Measurements from ENCODE around the gene PRKAR2B. TPM values are rescaled to one million over a fixed set of nuclear protein-coding genes. Genes with fewer than 3 reads are reported as not detected.

The PRKAR2B gene
- polyA plus RNA-seq, 1 of the 3 experiments (the other 2 are of a cell fraction): 17.3 TPM

DNA sequence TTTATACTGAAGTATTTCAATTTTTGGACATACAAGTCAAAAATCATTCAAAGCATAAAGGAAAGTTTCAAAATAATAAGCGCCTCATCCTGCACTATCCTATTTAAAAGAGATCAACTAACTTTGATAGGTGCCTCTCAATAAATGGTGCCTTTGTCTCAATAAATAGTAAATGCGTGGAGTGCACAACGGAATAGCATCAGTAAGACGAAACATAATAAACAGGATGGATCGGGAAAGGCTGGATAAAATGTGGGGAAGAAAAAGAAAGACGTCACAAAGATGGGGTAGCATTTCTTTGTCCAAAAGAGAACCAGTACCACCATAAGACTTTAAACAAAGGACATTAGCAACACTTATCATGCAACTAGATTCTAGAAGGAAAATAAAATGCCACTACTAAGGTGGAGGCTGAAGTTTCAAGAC, 571 bp upstream of the PRKAR2B start:
- POLR2A ChIA-PET: no interaction called here
- no peak for DNase-seq
- Histone ChIP-seq H4K20me1 (ENCODE audit: insufficient read depth) (no peaks in the 10 kb centered on the region), H3K36me3 (replicated peaks in 1 of 2; ENCODE audit: control insufficient read depth in 1 of 2, insufficient read depth in 2 of 2, low read length in 1 of 2) (no peaks in the 10 kb centered on the region), H3K79me2 (ENCODE audit: insufficient read depth) (peaks cover 30% of the 10 kb centered on the region), H3K9me2 (no peaks in the 10 kb centered on the region), H3K4me1 (ENCODE audit: control insufficient read depth in 1 of 2, insufficient read depth in 2 of 2, low read depth in 1 of 2, low read length in 1 of 2) (peaks cover 7 to 22% of the 10 kb centered on the region in 2 experiments; a peak in 3 of 4 replicates), H3K27ac (ENCODE audit: low read depth in 2 of 2, low read length in 1 of 2) (peak overlapping the region; percentile 51 to 93), H3K27me3 (ENCODE audit: insufficient read depth) (no peaks in the 10 kb centered on the region), H3K4me3 (ENCODE audit: low read depth in 2 of 2, low read length in 1 of 2) (peak overlapping the region; percentile 58 to 100), H3K4me2 (peak overlapping the region; percentile 72), H2AFZ (ENCODE audit: low read depth) (peak overlapping the region; percentile 83), H3K9me3 (no peaks in the 10 kb centered on the region), H3K9ac (peak overlapping the region; percentile 24; the same call in 1 of the 2 replicates), H3F3A (replicated peaks; ENCODE audit: insufficient read depth) (peaks cover 14% of the 10 kb centered on the region)
- WGBS (ENCODE audit: low lambda C conversion rate): 49% methylated on average over 6 of the region's 6 CpGs
- TF ChIP-seq, protein P1, sequence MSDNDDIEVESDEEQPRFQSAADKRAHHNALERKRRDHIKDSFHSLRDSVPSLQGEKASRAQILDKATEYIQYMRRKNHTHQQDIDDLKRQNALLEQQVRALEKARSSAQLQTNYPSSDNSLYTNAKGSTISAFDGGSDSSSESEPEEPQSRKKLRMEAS (IDR thresholded peaks at IDR 0.05; ENCODE audit: low read depth): no peak
- TF ChIP-seq RFX5 (IDR thresholded peaks at IDR 0.05; ENCODE audit: low read length): 0 out of 2 replicates have a peak, but pooled peaks have one; percentile 50
- CTCF ChIA-PET: no interaction called here

DNA sequence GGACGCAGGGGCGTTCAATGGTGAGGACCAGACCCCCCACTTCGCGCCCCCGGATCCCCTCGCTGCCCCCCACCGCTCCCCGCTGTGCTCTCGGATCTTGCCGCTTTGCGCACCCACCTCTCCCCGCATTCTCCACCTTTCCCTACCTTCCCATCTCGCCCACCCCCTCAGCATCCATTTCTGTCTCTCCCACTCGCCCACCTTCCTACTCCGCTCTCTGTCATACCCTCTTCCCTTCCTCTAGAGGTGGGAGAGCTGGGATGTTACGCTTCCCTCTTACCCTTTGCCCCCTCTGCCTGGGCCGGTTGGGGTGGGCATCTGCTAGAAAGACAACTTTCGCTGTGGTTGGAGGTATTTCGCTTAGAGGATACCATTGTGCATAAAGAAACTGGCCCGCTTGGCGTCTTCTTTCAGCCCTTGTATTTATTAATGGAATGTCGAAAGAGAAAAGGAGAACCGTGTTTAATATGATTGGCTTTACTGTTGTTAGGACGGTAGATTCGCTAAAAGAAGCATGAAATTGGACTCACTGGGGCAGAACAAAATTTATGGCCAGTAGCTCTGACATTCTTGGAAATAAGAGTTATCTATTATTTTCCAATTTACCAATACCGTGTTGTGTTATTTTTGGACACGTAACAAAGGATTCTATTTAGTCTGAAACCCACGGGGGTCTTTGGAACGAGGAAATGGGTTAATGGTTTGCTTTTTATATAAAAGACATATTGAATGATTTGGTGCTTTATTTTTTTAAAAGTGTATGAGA, 873 bp downstream of the PRKAR2B start:
- H3F3A ChIP-seq (replicated peaks; ENCODE audit: insufficient read depth): peaks cover 19% of the 10 kb centered on the region
- H4K20me1 ChIP-seq (ENCODE audit: insufficient read depth): no peaks in the 10 kb centered on the region
- no peaks in the 10 kb centered on the region for H3K9me2 ChIP-seq
- peak overlapping the region; percentile 90 for H2AFZ ChIP-seq (ENCODE audit: low read depth)
- peak; percentile 74 for DNase-seq
- ChIA-PET CTCF (interaction anchor here (0.8 to 2.4 kb wide), 9 partner anchors 13 to 385 kb away, joined by 3 to 15 read pairs (median 7); partner anchors contain the start of gene CCDC71L), POLR2A (interaction anchor here (0.6 to 1.4 kb wide), 5 partner anchors 12 to 326 kb away, joined by 3 to 4 read pairs (median 3); no protein-coding TSS in a partner anchor)
- H3K9me3 ChIP-seq: no peaks in the 10 kb centered on the region
- no peak for TF ChIP-seq ZBTB33 (IDR thresholded peaks at IDR 0.05; ENCODE audit: borderline replicate concordance, low read depth)
- TF ChIP-seq RCOR1 (IDR thresholded peaks at IDR 0.05; ENCODE audit: low read length): no peak
- no peak for TF ChIP-seq EZH2phosphoT487 (IDR thresholded peaks at IDR 0.05; ENCODE audit: borderline replicate concordance, low read depth)
- peak; percentile 41; the same call in 1 of the 2 replicates for TF ChIP-seq RFX5 (IDR thresholded peaks at IDR 0.05; ENCODE audit: low read length)
- peak; percentile 36; the same call in 1 of the 2 replicates for TF ChIP-seq YY1 (IDR thresholded peaks at IDR 0.05; ENCODE audit: low read depth)
- no peak for TF ChIP-seq NRF1 (IDR thresholded peaks at IDR 0.05; ENCODE audit: low read depth, low read length)
- 0 out of 2 replicates have a peak, but pooled peaks have one; percentile 6 for TF ChIP-seq SIN3A (IDR thresholded peaks at IDR 0.05; ENCODE audit: borderline replicate concordance, low read depth, low read length)
- no peak for TF ChIP-seq NFIC (IDR thresholded peaks at IDR 0.05; ENCODE audit: borderline replicate concordance)
- TF ChIP-seq USF2 (IDR thresholded peaks at IDR 0.05; ENCODE audit: borderline replicate concordance, low read depth, low read length): no peak
- TF ChIP-seq GATA2 (CRISPR knock-in tag; IDR thresholded peaks at IDR 0.05): no peak
- 0 out of 2 replicates have a peak, but pooled peaks have one; percentile 11 for TF ChIP-seq MXI1 (IDR thresholded peaks at IDR 0.05; ENCODE audit: low read depth, low read length)
- TF ChIP-seq RXRA (IDR thresholded peaks at IDR 0.05; ENCODE audit: borderline replicate concordance, low read depth): no peak
- peak overlapping the region; percentile 98 to 100 for H3K4me3 ChIP-seq (ENCODE audit: low read depth in 2 of 2, low read length in 1 of 2)
- peaks cover 45% of the 10 kb centered on the region for H3K79me2 ChIP-seq (ENCODE audit: insufficient read depth)
- H3K36me3 ChIP-seq (replicated peaks in 1 of 2; ENCODE audit: control insufficient read depth in 1 of 2, insufficient read depth in 2 of 2, low read length in 1 of 2): no peaks in the 10 kb centered on the region
- peak overlapping the region; percentile 43 to 92; a peak in 3 of 4 replicates for H3K27ac ChIP-seq (ENCODE audit: low read depth in 2 of 2, low read length in 1 of 2)
- 2% methylated on average over 27 of the region's 29 CpGs for WGBS (ENCODE audit: low lambda C conversion rate)
- peaks cover 12 to 33% of the 10 kb centered on the region in 2 experiments; a peak in 3 of 4 replicates for H3K4me1 ChIP-seq (ENCODE audit: control insufficient read depth in 1 of 2, insufficient read depth in 2 of 2, low read depth in 1 of 2, low read length in 1 of 2)
- no peaks in the 10 kb centered on the region for H3K27me3 ChIP-seq (ENCODE audit: insufficient read depth)
- peak overlapping the region; percentile 87 for H3K4me2 ChIP-seq
- H3K9ac ChIP-seq: peak overlapping the region; percentile 76

Data from SK-N-SH (cell line).